ENCODE measurements around the gene RSL24D1. TPM values are rescaled to one million over a fixed set of nuclear protein-coding genes. Genes with fewer than 3 reads are reported as not detected.

RSL24D1 gene
- total and polyA plus RNA-seq, 7 donors = 37.9 to 73.7 (median 60.3) TPM

DNA sequence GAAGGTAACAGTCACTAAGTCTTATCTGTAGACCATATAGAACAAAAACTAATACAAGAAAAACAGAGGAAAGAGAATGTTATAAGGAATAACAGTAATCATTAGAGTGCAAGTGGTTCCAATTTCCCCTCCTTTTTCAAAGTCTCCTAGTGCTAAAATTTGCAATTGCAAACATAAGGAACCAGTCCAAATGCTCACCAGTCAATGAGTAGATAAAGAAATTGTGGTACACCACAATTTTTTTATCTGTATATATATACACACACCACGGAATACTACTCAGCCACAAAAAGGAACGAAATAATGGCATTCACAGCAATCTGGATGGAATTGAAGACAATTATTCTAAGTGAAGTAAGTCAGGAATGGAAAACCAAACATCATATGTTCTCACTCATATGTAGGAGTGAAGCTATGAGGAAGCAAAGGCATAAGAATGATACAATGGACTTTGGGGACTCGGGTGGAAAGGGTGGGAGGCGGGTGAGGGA, 38.9 kb upstream of the RSL24D1 start:
- Histone ChIP-seq H3K36me3 (ENCODE audit: insufficient read depth in 1 of 2, low read depth in 1 of 2) (no peaks in the 10 kb centered on the region), H3K4me1 (no peaks in the 10 kb centered on the region), H3K27ac (no peak overlapping the region), H3K9me3 (no peaks in the 10 kb centered on the region), H3K27me3 (ENCODE audit: insufficient read depth in 3 of 3, low read length in 2 of 3) (no peaks in the 10 kb centered on the region), H3K4me3 (no peak overlapping the region)
- WGBS, 3 donors = 82 to 95% (median 95%) methylated on average over 4 of the region's 4 CpGs
- TF ChIP-seq, protein P1, sequence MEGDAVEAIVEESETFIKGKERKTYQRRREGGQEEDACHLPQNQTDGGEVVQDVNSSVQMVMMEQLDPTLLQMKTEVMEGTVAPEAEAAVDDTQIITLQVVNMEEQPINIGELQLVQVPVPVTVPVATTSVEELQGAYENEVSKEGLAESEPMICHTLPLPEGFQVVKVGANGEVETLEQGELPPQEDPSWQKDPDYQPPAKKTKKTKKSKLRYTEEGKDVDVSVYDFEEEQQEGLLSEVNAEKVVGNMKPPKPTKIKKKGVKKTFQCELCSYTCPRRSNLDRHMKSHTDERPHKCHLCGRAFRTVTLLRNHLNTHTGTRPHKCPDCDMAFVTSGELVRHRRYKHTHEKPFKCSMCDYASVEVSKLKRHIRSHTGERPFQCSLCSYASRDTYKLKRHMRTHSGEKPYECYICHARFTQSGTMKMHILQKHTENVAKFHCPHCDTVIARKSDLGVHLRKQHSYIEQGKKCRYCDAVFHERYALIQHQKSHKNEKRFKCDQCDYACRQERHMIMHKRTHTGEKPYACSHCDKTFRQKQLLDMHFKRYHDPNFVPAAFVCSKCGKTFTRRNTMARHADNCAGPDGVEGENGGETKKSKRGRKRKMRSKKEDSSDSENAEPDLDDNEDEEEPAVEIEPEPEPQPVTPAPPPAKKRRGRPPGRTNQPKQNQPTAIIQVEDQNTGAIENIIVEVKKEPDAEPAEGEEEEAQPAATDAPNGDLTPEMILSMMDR (IDR thresholded peaks at IDR 0.05) = no peak
- ATAC-seq (no peak), DNase-seq (no peak)
- intact Hi-C loops (cut with DNase I) = no loop called here

DNA sequence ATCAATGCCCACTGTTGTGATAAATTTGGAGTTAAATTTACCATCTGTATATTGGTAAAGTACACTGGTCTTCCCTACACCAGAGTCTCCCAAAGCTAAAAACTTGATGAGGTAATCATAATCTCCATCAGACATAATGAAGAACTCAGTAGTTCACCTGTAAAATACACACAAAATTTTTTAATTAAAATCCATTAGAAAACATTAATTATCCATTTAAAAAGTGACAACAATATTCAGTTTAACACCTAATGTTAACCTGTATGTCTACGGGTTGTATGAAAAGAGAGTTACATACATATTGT, 38.0 kb upstream of the RSL24D1 start:
- 95 to 100% (median 99%) methylated on average over 1 of the region's 1 CpG for WGBS, 3 donors
- Histone ChIP-seq H3K36me3 (ENCODE audit: insufficient read depth in 1 of 2, low read depth in 1 of 2) (no peaks in the 10 kb centered on the region), H3K9me3 (no peaks in the 10 kb centered on the region), H3K4me3 (no peak overlapping the region), H3K4me1 (no peaks in the 10 kb centered on the region), H3K27ac (no peak overlapping the region), H3K27me3 (ENCODE audit: insufficient read depth in 3 of 3, low read length in 2 of 3) (no peaks in the 10 kb centered on the region)
- intact Hi-C loops (cut with DNase I) = no loop called here
- TF ChIP-seq, protein P1 (IDR thresholded peaks at IDR 0.05) = no peak
- ATAC-seq (no peak), DNase-seq (no peak)

DNA sequence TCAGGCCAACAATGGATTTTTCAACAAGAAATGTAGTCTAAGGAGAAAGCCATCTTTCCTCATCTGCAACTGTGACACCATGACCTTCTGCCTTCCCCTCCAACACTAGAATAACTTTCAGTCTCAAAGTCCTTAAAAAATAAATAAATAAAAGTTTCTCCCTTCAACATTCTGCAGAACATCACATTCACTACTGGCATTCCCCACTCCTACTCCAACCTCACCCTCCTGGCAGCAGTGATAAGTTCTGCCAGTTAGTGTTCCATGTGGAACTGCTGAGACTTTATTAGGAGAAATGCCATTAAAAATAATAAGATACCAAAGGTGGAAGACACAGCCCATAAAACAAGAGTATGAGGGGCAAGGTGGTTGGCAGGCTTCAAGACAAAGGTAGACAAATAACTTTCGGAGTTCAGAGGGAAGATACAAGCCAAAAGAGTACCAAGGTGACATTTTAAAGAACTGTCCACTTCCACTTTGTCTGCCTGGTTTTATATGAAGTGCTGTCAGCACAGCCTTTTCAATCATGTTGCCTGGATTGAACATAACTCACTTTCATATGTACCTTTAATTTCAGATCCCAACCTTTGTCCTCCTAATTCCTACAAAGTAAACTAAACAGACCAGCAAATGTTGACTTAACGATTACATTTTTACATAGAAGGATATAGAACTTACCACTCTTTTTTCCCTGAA, 37.5 kb upstream of the RSL24D1 start:
- WGBS, 3 donors = 95 to 100% (median 97%) methylated on average over 2 of the region's 2 CpGs

DNA sequence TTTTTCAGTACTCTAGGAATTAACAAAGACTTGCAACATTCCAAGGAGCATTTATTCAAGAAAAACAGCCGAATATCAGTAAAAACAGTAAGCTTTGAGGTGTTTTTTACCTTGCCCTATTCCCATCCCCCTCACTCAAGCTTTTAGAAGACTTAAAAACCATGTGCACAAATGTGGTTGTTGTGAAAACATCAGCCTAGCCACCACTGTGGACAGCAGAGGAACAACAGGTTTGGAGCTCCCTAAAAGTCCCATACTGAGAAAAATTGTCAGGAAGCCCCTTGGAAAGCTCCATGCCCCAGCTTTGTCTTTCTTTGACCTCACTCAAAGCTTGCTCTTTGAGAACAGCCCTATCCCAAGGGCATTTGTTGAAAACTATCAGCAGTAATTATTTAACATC, 34.7 kb upstream of the RSL24D1 start:
- no peaks in the 10 kb centered on the region for H3K4me1 ChIP-seq
- TF ChIP-seq, protein P1 (IDR thresholded peaks at IDR 0.05) = no peak
- DNase-seq = no peak
- H3K27ac ChIP-seq = no peak overlapping the region
- no peaks in the 10 kb centered on the region for H3K36me3 ChIP-seq (ENCODE audit: insufficient read depth in 1 of 2, low read depth in 1 of 2)
- ATAC-seq = no peak
- WGBS, 3 donors = 92 to 94% (median 94%) methylated on average over 1 of the region's 1 CpG
- H3K27me3 ChIP-seq (ENCODE audit: insufficient read depth in 3 of 3, low read length in 2 of 3) = no peaks in the 10 kb centered on the region
- intact Hi-C loops (cut with DNase I) = no loop called here
- no peaks in the 10 kb centered on the region for H3K9me3 ChIP-seq
- no peak overlapping the region for H3K4me3 ChIP-seq

More for the DNA sequence above, 37.5 kb upstream of the RSL24D1 start:
- Histone ChIP-seq H3K4me3 (no peak overlapping the region), H3K36me3 (ENCODE audit: insufficient read depth in 1 of 2, low read depth in 1 of 2) (no peaks in the 10 kb centered on the region), H3K27me3 (ENCODE audit: insufficient read depth in 3 of 3, low read length in 2 of 3) (no peaks in the 10 kb centered on the region), H3K9me3 (no peaks in the 10 kb centered on the region), H3K27ac (no peak overlapping the region), H3K4me1 (no peaks in the 10 kb centered on the region)
- TF ChIP-seq, protein P1 (IDR thresholded peaks at IDR 0.05) = no peak
- ATAC-seq (no peak), DNase-seq (no peak)
- intact Hi-C loops (cut with DNase I) = no loop called here

DNA sequence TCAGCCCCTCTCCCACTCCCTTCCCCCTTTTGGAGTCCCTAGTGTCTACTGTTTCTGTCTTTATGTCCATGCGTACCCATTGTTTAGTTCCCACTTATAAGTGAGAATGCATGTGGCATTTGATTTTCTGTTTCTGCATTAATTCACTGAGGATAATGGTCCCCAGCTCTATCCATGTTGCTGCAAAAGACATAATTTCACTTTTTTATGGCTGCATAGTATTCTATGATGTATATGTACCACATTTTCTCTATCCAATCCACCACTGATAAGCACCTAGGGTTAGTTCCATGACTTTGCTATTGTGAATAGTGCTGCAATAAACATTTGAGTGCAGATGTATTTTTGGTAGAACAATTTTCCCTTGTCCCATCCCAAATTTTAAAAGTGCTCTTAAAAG, 34.2 kb upstream of the RSL24D1 start:
- Histone ChIP-seq H3K4me1 (no peaks in the 10 kb centered on the region), H3K4me3 (no peak overlapping the region), H3K9me3 (no peaks in the 10 kb centered on the region), H3K27ac (no peak overlapping the region), H3K27me3 (ENCODE audit: insufficient read depth in 3 of 3, low read length in 2 of 3) (no peaks in the 10 kb centered on the region), H3K36me3 (ENCODE audit: insufficient read depth in 1 of 2, low read depth in 1 of 2) (no peaks in the 10 kb centered on the region)
- intact Hi-C loops (cut with DNase I) = no loop called here
- WGBS, 3 donors = 50 to 100% (median 98%) methylated on average over 1 of the region's 1 CpG
- TF ChIP-seq, protein P1 (IDR thresholded peaks at IDR 0.05) = no peak
- DNase-seq (no peak), ATAC-seq (no peak)
